GM18526 (cell line): ENCODE data around the gene ASPHD2.

ENCODE experiments used
- POLR2A ChIP-seq: IDR thresholded peaks from 3 replicates; pipeline ENCODE4 v1.6.1; 2011; ENCODE audit not compliant: insufficient read length; ENCODE audit errors: extremely low read depth

Gene ASPHD2

GRCh38 chr22:26406118-26406517 lies 22.9 kb upstream of the ASPHD2 start:
- TF ChIP-seq POLR2A = no peak

GRCh38 chr22:26409719-26410335 lies 19.2 kb upstream of the ASPHD2 start:
- no peak for TF ChIP-seq POLR2A

- no peak for TF ChIP-seq POLR2A
Measured at GRCh38 chr22:26410386-26410785, 18.7 kb upstream of the ASPHD2 start.

GRCh38 chr22:26414347-26414746 lies 14.7 kb upstream of the ASPHD2 start:
- TF ChIP-seq POLR2A = no peak

GRCh38 chr22:26416256-26416655 lies 12.8 kb upstream of the ASPHD2 start:
- no peak for TF ChIP-seq POLR2A

- no peak for TF ChIP-seq POLR2A
Measured at GRCh38 chr22:26416670-26417276, 12.3 kb upstream of the ASPHD2 start.

GRCh38 chr22:26417406-26417805 lies 11.7 kb upstream of the ASPHD2 start:
- TF ChIP-seq POLR2A = no peak

- no peak for TF ChIP-seq POLR2A
Measured at GRCh38 chr22:26418620-26419019, 10.4 kb upstream of the ASPHD2 start.

- TF ChIP-seq POLR2A = no peak
Measured at GRCh38 chr22:26426924-26427323, 2.1 kb upstream of the ASPHD2 start.

GRCh38 chr22:26429458-26430286 lies 612 bp downstream of the ASPHD2 start:
- TF ChIP-seq POLR2A = no peak

- no peak for TF ChIP-seq POLR2A
Measured at GRCh38 chr22:26430600-26430999, 1.5 kb downstream of the ASPHD2 start.

GRCh38 chr22:26431261-26431995 lies 2.4 kb downstream of the ASPHD2 start:
- TF ChIP-seq POLR2A = no peak

GRCh38 chr22:26432619-26433311 lies 3.7 kb downstream of the ASPHD2 start:
- TF ChIP-seq POLR2A = no peak

- no peak for TF ChIP-seq POLR2A
Measured at GRCh38 chr22:26433805-26434204, 4.7 kb downstream of the ASPHD2 start.
